ENCODE measurements around the gene AFF3. TPM values are rescaled to one million over a fixed set of nuclear protein-coding genes. Genes with fewer than 3 reads are reported as not detected.
"Not testable (repeated sequence)": the region's sequence is repeated elsewhere in the genome, so short reads cannot be mapped to it uniquely, and the experiment has no call there.

AFF3 gene
- total RNA-seq, 1 donor, result 23.2 TPM

DNA sequence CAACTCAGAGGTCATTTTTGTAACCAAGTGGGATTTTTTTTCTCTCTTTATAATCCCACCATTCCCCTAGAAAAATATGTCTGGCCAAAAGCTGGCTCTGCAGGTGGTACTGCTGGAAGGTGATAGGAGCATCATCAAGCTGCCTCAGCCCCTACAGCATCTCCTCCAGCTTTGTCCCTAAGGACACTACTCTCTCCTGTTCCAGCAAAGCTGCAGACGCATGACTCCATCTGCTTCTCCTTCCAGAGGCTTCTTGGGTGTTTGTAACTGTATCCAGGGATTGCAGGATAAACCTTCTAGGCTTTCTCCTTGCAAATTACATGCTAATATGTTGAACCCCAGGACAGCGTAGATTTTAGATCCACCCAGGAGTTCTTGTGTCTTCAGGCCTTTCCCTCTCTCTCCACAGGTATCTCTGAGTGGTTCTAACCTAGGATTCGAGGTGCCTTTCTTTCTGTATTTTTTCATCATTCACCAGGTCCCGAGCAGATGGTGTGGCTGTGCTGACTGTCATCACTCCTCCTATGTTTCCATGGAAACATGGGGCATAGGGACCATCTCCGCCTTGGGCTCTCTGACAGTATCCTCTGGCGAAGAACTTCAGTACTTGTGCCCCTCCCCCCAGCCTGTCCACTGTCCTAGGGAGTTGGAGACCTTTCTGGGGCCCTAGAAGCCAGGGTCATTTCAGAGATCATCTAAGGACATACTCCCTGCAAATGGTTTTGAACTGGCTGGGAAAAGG lies 34.3 kb downstream of the AFF3 start:
- DNase-seq (ENCODE audit: low read depth in 2 of 3, low spot score in 2 of 3), result no peak

GRCh38 chr2:100107440-100107839 lies 35.0 kb downstream of the AFF3 start:
- DNase-seq (ENCODE audit: low read depth in 2 of 3, low spot score in 2 of 3), result no peak

DNA sequence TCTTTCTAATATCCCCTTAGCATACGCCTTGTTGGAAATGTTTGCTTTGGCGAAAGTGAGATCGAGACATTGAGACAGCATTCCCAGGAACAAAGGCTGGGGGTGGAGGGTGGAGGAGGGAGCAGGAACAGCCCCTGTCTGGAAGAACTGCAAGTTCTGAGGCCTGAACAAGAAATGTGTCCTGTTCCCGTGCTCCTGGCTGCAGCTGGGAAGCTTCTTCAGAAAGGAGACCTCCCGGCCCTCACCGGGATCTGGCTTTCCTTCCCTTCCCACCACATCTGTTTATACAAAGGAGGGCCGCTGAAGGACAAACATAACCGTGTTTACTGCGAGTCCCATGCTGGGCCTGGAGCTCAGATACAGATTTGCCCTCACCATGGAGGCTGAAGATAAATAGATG lies 35.9 kb downstream of the AFF3 start:
- no peak for DNase-seq (ENCODE audit: low read depth in 2 of 3, low spot score in 2 of 3)

GRCh38 chr2:100105678-100106054 lies 36.7 kb downstream of the AFF3 start:
- DNase-seq (ENCODE audit: low read depth in 2 of 3, low spot score in 2 of 3), result no peak

- peak in 2 of 3 donors; percentile 43 to 45 for DNase-seq (ENCODE audit: low read depth in 2 of 3, low spot score in 2 of 3)
Measured at GRCh38 chr2:100104718-100105677, 37.4 kb downstream of the AFF3 start.

DNA sequence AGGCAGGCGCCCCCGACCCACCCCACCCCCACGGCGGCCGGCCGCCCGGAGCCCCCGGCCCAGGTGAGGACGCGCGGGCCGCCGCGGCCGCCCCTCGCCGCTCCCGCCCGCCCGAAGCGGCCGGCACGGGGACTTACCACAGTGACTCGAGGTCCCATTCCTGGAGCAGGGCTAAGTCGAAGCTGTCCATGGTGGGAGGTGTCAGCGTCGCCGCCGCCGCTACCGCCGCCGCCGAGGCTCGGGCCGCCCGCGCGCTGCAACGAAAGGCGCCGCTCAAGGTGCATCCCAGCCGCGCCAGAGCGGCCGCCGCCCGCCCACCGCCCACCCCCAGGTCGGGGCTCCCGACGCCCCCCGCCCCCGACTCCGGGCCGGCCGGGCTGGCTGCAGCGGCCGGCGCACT lies 38.1 kb downstream of the AFF3 start:
- DNase-seq (ENCODE audit: low read depth in 2 of 3, low spot score in 2 of 3), result peak in 1 of 3 donors; percentile 6

- DNase-seq (ENCODE audit: low read depth in 2 of 3, low spot score in 2 of 3), result not testable (repeated sequence)
Measured at GRCh38 chr2:100103527-100104252, 38.7 kb downstream of the AFF3 start.

DNA sequence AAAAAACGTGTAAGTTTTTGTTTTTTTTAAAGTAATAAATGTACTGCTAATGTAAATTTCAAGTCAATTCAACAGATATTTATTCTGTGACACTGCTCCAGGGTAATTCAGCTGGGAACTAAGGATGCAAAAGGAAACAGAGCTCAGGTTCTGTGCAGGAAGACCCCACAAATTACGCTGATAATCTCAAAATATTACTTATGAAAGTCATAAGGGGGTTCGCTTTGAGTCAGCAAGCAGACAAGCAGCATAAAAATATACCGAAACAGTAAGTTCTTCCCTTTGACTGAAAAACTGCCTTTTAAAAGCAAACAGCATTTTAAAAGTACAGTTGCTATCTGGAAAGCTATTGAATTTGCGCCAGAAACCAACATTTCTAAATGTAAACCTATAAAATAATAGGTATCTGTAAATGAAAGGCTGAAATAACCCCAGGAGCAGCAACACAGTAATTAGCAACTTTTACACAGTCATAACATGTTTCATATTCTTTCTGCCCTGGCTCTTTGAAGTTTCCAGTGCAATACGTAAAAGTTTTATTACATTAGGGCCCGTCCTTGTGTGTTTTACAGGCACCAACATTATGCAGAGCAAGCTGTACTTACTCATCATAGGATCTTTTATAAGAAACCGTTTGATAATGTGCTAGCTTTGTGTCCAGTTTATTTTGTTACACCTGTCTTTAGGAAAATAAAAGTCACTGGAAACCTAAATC lies 39.8 kb downstream of the AFF3 start:
- not testable (repeated sequence) for DNase-seq (ENCODE audit: low read depth in 2 of 3, low spot score in 2 of 3)

DNA sequence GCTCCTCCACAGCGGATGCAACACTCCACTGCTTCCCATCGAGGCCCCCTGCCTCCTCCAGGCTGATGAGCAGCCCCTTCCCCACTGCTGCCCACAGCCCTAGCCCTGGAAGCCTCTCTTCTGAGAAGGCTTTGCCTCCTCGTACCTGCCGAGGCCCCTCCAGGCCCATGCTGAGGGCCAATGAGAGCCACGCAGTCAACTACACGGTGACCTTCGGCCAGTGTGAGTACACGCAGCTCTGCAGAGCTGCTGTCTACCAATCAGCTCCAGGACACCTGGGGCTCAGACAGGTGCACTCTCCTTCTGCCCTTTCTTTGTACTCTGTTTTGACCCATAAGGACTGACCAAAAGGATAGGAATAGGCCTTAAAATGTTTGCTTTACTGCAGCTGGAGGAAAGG lies 43.5 kb downstream of the AFF3 start:
- DNase-seq (ENCODE audit: low read depth in 2 of 3, low spot score in 2 of 3), result not testable (repeated sequence)

DNA sequence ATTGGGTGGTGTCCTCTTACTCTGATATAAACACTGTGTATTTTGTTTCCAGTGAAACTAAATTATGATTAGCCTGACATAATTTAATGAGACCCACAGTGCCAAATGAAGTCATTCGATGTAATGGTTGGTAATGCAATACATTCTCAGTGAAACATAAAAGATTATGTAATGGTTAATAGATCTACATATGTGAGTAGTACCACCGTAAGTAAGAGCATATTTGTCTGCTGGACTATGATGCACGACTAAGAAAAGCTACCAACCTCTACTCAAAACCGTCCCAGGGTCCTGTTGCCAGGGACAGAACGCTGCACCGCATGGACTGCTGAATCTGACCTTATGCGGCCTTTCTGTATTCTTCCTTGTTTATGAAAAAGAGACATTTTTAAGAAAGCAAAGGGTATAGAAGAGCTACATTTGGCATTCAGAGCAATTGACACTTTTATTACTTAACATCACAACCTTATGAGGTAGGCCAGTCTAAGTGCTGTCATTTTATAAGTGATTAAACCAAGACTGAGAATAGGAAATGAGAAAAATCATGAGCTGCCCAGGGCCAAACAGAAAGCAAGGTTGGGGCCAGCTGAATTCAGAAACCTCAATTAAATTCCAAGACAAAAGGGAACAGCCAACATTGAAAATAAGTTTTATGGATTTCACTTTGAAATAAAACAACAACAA lies 44.6 kb downstream of the AFF3 start:
- DNase-seq (ENCODE audit: low read depth in 2 of 3, low spot score in 2 of 3), result not testable (repeated sequence)

DNA sequence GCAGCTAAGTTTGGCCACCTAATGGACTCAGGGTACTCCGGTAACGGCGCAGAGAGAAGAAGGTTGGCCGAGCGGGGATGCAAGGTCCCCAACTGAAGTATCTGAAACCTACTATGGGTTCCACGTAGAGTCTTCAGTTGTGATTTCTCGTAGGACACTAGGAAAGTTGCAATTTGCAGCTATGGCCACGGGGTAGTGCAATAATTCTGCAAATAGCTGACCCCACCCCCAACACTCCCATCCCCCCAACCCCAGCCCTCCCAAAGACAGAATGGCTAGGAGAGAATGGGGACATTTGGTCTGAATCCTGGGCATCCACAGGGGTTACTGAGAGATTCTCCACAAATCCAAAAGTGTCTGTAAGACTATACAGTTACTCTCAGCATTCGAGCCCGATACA lies 46.5 kb downstream of the AFF3 start:
- not testable (repeated sequence) for DNase-seq (ENCODE audit: low read depth in 2 of 3, low spot score in 2 of 3)

DNA sequence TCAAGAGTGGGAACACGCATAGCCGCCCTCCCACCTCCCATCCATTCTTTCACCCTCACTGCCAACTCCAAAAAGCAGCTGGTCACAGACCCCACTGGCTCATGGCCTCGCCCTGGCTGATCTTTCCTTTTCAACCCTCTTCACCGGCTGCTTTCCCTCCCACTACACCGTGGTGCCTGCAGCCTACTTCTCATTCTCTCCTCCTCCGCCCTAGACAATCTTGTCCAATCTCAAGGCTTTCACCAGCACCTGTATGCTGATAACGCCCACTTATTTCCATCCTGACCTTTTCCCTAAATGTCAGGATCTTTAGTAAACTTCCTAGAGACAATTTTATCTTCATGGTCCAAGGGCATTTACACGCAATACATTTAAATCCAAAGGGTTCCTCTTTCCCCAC lies 50.6 kb downstream of the AFF3 start:
- DNase-seq (ENCODE audit: low read depth in 2 of 3, low spot score in 2 of 3), result not testable (repeated sequence)

- DNase-seq (ENCODE audit: low read depth in 2 of 3, low spot score in 2 of 3), result not testable (repeated sequence)
Measured at GRCh38 chr2:100085744-100086143, 56.6 kb downstream of the AFF3 start.

DNA sequence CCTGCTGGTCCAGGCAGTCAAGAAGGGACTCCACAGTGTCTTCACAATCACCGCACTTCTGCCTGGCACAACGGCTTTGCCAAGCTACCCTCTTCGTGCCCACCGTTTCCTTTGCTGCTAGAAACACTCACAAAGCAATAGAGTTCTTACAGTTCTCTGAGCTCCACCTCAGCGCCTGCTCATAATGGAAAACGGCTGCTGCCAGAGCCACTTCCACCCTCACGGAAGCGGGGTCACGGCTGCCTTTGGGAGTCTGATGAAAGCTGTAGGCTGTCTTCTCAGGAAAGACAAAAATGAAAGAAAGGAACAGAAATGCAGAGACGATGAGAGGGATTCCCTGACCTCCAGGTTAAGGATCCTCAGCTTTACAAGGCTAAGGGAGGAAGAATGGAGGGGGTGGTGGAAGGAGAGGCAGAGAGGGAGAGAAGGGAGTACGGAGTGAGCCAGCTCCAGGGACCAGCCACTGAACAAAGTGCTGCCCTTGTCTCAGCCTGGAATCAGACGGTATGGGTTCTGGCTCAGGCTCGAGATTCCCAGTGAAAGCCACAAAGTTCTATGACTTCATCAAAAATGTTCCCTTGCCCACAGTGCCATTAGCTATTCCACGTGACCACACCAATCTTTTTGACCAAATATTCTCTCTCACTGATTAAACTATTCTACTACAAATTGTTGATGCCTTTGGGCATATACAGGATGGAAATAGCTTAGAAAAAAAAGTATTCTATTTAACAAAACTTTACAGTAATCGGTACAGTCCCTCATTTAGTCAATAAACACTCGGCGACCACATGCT lies 58.8 kb downstream of the AFF3 start:
- not testable (repeated sequence) for DNase-seq (ENCODE audit: low read depth in 2 of 3, low spot score in 2 of 3)

GRCh38 chr2:100082302-100082978 lies 60.0 kb downstream of the AFF3 start:
- DNase-seq (ENCODE audit: low read depth in 2 of 3, low spot score in 2 of 3), result not testable (repeated sequence)

- no peak for DNase-seq (ENCODE audit: low read depth in 2 of 3, low spot score in 2 of 3)
Measured at GRCh38 chr2:100077935-100078334, 64.5 kb downstream of the AFF3 start.

DNA sequence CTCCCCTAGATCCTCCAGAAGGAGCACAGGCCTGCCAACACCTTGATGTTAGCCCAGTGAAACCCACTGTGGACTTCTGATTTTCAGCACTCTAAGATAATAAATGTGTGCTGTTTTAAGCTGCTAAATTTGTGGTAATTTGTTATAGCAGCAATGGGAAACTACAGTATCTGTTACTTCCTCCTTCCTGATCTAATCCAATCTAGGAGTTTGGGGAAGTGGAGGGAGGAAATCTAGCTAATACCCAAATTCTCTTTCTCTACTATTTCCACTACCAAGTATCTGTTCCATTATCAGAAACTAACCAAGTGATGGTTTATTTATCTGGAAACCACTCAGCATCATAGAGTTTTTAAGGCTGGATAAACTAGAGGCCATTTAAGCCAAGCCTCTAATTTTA lies 64.9 kb downstream of the AFF3 start:
- DNase-seq (ENCODE audit: low read depth in 2 of 3, low spot score in 2 of 3), result no peak

GRCh38 chr2:100075532-100075931 lies 66.9 kb downstream of the AFF3 start:
- no peak for DNase-seq (ENCODE audit: low read depth in 2 of 3, low spot score in 2 of 3)

Measured in hematopoietic multipotent progenitor cell (in vitro differentiated cells).